ENCODE measurements around the gene RBBP7.

DNA sequence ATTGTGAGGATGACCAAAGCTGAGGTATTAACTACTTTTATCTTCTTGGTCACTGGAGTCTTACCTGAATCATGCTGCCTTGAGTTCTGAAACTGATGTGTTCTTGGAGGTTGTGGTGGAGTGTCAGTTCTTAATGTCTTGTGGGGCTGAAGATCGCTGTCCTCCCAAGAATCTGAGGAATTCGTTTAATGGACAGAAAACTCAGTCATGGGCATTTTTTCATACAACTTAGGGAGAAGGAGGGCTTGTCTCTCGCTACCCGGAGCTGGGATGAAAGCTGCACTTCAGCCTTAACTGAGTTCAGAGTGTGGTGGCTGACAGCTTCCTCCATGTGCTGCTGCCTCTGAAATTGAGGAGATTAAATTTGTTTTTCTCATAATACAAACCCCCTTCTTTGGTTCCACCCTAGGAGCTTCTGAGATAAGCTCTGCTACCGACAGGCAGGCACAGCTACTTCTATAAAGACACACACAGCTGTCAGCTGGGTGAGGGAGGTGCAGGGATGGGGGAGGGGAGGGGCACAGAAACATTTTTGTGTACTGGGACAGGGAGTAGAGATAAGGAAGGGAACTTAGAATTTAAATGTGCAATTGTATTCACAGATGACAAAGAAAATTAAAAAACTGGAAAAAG lies 30.8 kb downstream of the RBBP7 start:
- TF ChIP-seq POLR2A (IDR thresholded peaks at IDR 0.05): no peak
- TF ChIP-seq, protein P1, sequence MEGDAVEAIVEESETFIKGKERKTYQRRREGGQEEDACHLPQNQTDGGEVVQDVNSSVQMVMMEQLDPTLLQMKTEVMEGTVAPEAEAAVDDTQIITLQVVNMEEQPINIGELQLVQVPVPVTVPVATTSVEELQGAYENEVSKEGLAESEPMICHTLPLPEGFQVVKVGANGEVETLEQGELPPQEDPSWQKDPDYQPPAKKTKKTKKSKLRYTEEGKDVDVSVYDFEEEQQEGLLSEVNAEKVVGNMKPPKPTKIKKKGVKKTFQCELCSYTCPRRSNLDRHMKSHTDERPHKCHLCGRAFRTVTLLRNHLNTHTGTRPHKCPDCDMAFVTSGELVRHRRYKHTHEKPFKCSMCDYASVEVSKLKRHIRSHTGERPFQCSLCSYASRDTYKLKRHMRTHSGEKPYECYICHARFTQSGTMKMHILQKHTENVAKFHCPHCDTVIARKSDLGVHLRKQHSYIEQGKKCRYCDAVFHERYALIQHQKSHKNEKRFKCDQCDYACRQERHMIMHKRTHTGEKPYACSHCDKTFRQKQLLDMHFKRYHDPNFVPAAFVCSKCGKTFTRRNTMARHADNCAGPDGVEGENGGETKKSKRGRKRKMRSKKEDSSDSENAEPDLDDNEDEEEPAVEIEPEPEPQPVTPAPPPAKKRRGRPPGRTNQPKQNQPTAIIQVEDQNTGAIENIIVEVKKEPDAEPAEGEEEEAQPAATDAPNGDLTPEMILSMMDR (IDR thresholded peaks at IDR 0.05): no peak

Measured in vagina (tissue), 2 donors.